Fibroblast of lung (primary cell): ENCODE results near the gene TP63. TPM values are rescaled to one million over a fixed set of nuclear protein-coding genes. Genes with fewer than 3 reads are reported as not detected.

ENCODE experiments used
- DNase-seq, 2 donors: peaks; one replicate each; pipeline versions ENCODE4 v3.0.0 to v3.0.0-alpha.2; 2010; ENCODE audit warnings: low read depth in 2 of 2
- H2AFZ ChIP-seq: 2 replicates; pipeline ENCODE4 v1.5.1; 2012; ENCODE audit warnings: low read length, control low read depth, inconsistent platforms
- H3K27ac ChIP-seq: 2 replicates; pipeline ENCODE4 v1.5.1; 2011; ENCODE audit warnings: low read length, control low read depth; ENCODE audit not compliant: insufficient read depth
- H3K27me3 ChIP-seq: 2 replicates; pipeline ENCODE4 v1.5.1; 2011; ENCODE audit warnings: mild to moderate bottlenecking, low read length; ENCODE audit not compliant: control insufficient read depth, insufficient read depth
- H3K36me3 ChIP-seq: 2 replicates; pipeline ENCODE4 v1.5.1; 2011; ENCODE audit warnings: low read length; ENCODE audit not compliant: control insufficient read depth, insufficient read depth
- H3K4me1 ChIP-seq: 2 replicates; pipeline ENCODE4 v1.5.1; 2011; ENCODE audit warnings: low read length; ENCODE audit not compliant: control insufficient read depth, insufficient read depth; ENCODE audit errors: extremely low read depth
- H3K4me2 ChIP-seq: 2 replicates; pipeline ENCODE4 v1.5.1; 2011; ENCODE audit warnings: low read length, control low read depth; ENCODE audit not compliant: insufficient read depth; ENCODE audit errors: extremely low read depth
- H3K4me3 ChIP-seq, 4 experiments: fragments of 200-600 bp in 1 of 4; sonication (generic) in 1 of 4; replicated peaks in 1 of 4; 2 replicates each; pipeline ENCODE4 v1.5.1; 2011 to 2016; ENCODE audit warnings: low read length in 4 of 4, low read depth in 3 of 4, mild to moderate bottlenecking in 3 of 4, control low read depth in 2 of 4, inconsistent platforms in 1 of 4, mixed read lengths in 1 of 4; ENCODE audit not compliant: insufficient read depth in 1 of 4; ENCODE audit errors: control extremely low read depth in 1 of 4
- H3K79me2 ChIP-seq: 2 replicates; pipeline ENCODE4 v1.5.1; 2012; ENCODE audit warnings: mild to moderate bottlenecking, low read length, inconsistent platforms; ENCODE audit not compliant: control insufficient read depth, insufficient read depth
- H3K9ac ChIP-seq: 2 replicates; pipeline ENCODE4 v1.5.1; 2011; ENCODE audit warnings: mild to moderate bottlenecking, low read length, control low read depth; ENCODE audit not compliant: insufficient read depth
- H3K9me3 ChIP-seq: 2 replicates; pipeline ENCODE4 v1.5.1; 2012; ENCODE audit warnings: low read depth, low read length; ENCODE audit not compliant: control insufficient read depth, insufficient read depth
- H4K20me1 ChIP-seq: 2 replicates; pipeline ENCODE4 v1.5.1; 2011; ENCODE audit warnings: low read length; ENCODE audit not compliant: control insufficient read depth, insufficient read depth; ENCODE audit errors: extremely low read depth
- EZH2 ChIP-seq: IDR thresholded peaks from 2 replicates; pipeline ENCODE4 v1.5.1; 2012; ENCODE audit warnings: low read length, control low read depth, mild to moderate bottlenecking; ENCODE audit errors: missing control alignments
- polyA plus RNA-seq, 2 donors: library from polyadenylated mRNA; depleted of rRNA in 1 of 2; stranded (reverse) in 1 of 2; unstranded in 1 of 2; fragments of >200 nt; gene quantifications; 2 replicates each; pipeline ENCODE4 v1.2.1, GENCODE V29; 2011 to 2012; ENCODE audit warnings: missing spikeins in 1 of 2
- total RNA-seq: library from RNA; depleted of rRNA; stranded (reverse); fragments of >200 nt; gene quantifications from 2 replicates; pipeline ENCODE4 v1.2.1, GENCODE V29; 2014
- TF ChIP-seq, protein P1 (sequence below), 2 donors: IDR thresholded peaks in 1 of 2; conservative IDR thresholded peaks in 1 of 2; 1 replicate in 1 of 2; 2 replicates in 1 of 2; pipeline ENCODE4 v1.5.1; 2011 to 2012; ENCODE audit warnings: low read length in 2 of 2, control low read depth in 1 of 2, inconsistent platforms in 1 of 2, low read depth in 1 of 2, mild to moderate bottlenecking in 1 of 2

TP63 gene
- total and polyA plus RNA-seq, 2 donors (not counting 1 experiment from before 2014, with no cell fraction given) = 0.06 TPM; not detected in 1

DNA sequence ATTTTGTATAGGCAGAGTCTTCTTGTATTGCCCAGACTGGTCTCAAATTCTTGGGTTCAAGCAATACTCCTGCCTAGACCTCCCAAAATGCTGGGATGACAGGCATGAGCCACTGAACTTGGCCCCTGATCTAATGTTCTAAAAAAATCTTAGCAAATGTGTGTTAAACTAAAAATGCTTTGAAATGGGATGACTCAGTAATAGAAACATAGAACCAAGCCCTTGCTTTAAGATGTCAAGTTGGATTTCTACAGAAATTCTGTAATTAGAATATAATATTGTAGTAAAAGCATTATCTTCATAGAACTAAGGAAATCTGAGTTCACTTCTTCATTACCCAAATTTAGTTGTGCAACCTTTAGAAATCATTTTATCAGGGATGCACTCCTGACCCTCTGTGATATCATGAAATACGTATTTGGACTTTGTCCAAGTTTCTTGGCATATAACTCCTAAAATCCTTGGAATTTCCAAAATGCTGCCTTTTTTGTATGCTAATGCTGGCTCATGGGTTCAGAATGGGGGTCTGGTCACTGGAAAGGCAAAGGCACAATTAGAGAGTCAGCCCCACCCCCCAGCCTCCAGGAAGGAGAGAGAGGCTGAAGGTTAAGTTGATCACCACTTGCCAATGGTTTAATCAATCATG, 217.3 kb downstream of the TP63 start:
- H3K4me1 ChIP-seq = no peaks in the 10 kb centered on the region
- no peak for TF ChIP-seq EZH2
- TF ChIP-seq, protein P1, sequence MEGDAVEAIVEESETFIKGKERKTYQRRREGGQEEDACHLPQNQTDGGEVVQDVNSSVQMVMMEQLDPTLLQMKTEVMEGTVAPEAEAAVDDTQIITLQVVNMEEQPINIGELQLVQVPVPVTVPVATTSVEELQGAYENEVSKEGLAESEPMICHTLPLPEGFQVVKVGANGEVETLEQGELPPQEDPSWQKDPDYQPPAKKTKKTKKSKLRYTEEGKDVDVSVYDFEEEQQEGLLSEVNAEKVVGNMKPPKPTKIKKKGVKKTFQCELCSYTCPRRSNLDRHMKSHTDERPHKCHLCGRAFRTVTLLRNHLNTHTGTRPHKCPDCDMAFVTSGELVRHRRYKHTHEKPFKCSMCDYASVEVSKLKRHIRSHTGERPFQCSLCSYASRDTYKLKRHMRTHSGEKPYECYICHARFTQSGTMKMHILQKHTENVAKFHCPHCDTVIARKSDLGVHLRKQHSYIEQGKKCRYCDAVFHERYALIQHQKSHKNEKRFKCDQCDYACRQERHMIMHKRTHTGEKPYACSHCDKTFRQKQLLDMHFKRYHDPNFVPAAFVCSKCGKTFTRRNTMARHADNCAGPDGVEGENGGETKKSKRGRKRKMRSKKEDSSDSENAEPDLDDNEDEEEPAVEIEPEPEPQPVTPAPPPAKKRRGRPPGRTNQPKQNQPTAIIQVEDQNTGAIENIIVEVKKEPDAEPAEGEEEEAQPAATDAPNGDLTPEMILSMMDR (conservative IDR thresholded peaks at IDR 0.05 in 1 of 2, IDR thresholded peaks at IDR 0.05 in 1 of 2; ENCODE audit: low read depth in 1 of 2, low read length in 2 of 2) = no peak
- H3K4me3 ChIP-seq = no peak overlapping the region
- no peaks in the 10 kb centered on the region for H3K36me3 ChIP-seq
- no peaks in the 10 kb centered on the region for H4K20me1 ChIP-seq
- H3K4me2 ChIP-seq = no peak overlapping the region
- H3K9ac ChIP-seq = no peak overlapping the region
- H3K9me3 ChIP-seq = no peaks in the 10 kb centered on the region
- peak in 1 of 2 donors; percentile 35 for DNase-seq
- no peaks in the 10 kb centered on the region for H3K79me2 ChIP-seq
- no peak overlapping the region for H3K27ac ChIP-seq
- no peak overlapping the region for H2AFZ ChIP-seq
- H3K27me3 ChIP-seq = no peaks in the 10 kb centered on the region

DNA sequence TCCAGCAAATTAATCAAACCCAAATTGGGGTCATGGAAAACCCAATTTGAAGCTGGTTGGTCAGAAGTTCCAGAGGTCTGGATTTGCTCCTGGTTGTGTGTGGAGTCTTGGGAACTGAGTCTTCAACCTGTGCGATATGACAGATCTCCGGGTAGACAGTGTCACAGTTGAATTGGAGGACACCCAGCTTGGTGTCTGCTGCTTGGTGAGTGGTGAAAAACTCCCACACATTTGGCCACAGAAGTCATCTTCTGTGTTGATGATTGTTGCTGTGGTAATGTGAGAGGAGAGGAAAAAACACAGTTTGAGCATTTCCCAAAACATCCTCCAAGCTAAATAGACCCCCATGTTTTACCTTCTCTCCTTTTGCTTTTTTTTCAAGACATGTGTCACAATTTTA, 218.1 kb downstream of the TP63 start:
- no peak for TF ChIP-seq EZH2
- TF ChIP-seq, protein P1 (conservative IDR thresholded peaks at IDR 0.05 in 1 of 2, IDR thresholded peaks at IDR 0.05 in 1 of 2; ENCODE audit: low read depth in 1 of 2, low read length in 2 of 2) = no peak
- H3K4me3 ChIP-seq = no peak overlapping the region
- H3K36me3 ChIP-seq = no peaks in the 10 kb centered on the region
- H4K20me1 ChIP-seq = no peaks in the 10 kb centered on the region
- H3K9ac ChIP-seq = no peak overlapping the region
- no peaks in the 10 kb centered on the region for H3K79me2 ChIP-seq
- DNase-seq = peak in 1 of 2 donors; percentile 35
- no peaks in the 10 kb centered on the region for H3K4me1 ChIP-seq
- no peak overlapping the region for H3K4me2 ChIP-seq
- no peaks in the 10 kb centered on the region for H3K9me3 ChIP-seq
- no peak overlapping the region for H2AFZ ChIP-seq
- no peaks in the 10 kb centered on the region for H3K27me3 ChIP-seq
- no peak overlapping the region for H3K27ac ChIP-seq

- Histone ChIP-seq H3K79me2 (no peaks in the 10 kb centered on the region), H3K9me3 (no peaks in the 10 kb centered on the region), H3K4me2 (no peak overlapping the region), H3K9ac (no peak overlapping the region), H4K20me1 (no peaks in the 10 kb centered on the region), H3K4me3 (no peak overlapping the region), H3K4me1 (no peaks in the 10 kb centered on the region), H3K36me3 (no peaks in the 10 kb centered on the region), H3K27me3 (no peaks in the 10 kb centered on the region), H3K27ac (no peak overlapping the region), H2AFZ (no peak overlapping the region)
- DNase-seq = no peak
- TF ChIP-seq EZH2 = no peak
- TF ChIP-seq, protein P1 (conservative IDR thresholded peaks at IDR 0.05 in 1 of 2, IDR thresholded peaks at IDR 0.05 in 1 of 2; ENCODE audit: low read depth in 1 of 2, low read length in 2 of 2) = no peak
Observed at GRCh38 chr3:189851682-189852081, 220.5 kb downstream of the TP63 start.
